HG03558 (cell line): Measurements from ENCODE around the gene PIGO.

Source experiments
- ATAC-seq: cut with Tn5 transposase; IDR thresholded peaks from one replicate; pipeline ENCODE4 v1.9.1; 2021; ENCODE audit warnings: moderate number of reproducible peaks; ENCODE audit not compliant: unreplicated experiment; ENCODE audit errors: extremely low read depth

The PIGO gene

DNA sequence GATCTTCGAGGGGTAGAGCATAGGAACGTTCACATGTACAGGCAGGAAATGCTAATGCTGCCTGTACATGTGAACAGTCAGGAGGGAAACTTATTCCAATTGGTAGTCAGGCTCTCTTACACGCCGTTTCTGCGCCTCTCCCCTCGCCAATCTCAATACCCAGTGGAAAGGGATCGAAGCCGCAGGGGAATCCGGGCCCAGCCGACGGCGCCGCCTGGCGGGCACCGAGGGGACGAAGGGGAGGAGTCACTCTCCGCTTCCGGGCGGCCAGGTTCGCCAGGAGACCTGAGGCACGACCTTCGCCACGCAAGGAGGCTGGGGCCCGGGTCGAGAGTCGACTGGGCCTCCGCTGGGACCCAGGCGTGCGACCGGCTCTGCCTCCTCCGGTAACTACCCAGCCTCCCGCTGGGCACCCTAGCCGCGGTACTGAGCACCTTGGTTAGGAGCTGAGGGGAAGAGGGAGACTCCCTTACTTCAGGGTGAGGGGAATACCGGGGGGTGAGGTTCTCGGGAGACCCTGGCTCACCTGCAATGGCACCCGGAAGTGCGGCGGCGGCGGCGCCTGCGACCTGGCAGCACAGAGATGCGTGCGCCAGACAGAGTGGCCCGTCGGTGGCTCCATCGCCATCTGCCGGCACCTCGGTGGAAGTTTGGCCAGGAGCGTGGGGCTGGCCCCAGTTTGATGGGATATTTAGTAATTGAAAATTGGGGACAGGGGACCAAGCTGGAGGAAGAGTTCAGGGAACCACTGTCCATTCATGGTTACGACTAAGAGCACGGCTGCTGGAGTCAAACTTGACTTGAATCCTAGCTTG lies at the start of gene PIGO:
TSS of gene PIGO (minus strand) at position 557 of the 815 bp plus-strand sequence. CDS start 1,026 bp downstream, outside the sequence.
- ATAC-seq, result peak; percentile 61

DNA sequence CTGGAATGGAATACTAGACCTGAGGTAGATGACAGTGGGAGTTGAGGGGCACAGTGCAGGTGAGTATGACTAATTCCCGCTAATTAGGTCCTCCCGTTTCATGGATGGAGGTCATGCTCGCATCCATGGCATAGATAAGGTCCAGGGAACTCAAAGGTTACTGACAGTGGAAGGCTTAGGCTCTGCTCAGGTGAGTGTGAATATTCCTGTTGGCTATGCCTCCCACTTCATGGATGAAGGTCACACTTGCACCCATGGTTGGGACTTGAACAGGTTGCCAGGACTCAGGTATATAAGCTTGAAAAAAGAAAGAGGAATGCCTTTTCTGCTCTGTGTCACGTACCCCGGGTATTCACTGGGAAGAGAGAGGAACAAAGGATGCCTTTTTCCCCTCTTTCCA lies 45.6 kb upstream of the PIGO start:
- no peak for ATAC-seq

DNA sequence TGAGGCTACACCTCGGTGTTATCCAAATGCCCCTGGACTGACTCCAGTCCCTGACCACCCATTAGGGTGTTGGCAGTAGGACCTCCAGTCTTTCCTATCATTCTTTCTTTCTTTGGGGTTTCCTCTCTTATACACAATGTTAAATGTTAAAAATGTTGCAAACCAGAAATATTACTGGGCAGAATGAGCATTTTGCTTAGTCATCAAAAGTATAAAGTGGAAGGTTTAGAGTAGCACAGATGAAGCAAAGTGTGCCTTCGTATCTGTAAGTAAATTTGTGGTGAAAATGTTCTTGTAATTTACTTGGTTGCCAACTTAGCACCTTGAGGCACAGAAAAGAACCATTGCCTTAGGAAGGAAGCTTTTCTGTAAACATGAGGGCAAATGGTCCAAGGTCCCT lies 43.7 kb upstream of the PIGO start:
- no peak for ATAC-seq

DNA sequence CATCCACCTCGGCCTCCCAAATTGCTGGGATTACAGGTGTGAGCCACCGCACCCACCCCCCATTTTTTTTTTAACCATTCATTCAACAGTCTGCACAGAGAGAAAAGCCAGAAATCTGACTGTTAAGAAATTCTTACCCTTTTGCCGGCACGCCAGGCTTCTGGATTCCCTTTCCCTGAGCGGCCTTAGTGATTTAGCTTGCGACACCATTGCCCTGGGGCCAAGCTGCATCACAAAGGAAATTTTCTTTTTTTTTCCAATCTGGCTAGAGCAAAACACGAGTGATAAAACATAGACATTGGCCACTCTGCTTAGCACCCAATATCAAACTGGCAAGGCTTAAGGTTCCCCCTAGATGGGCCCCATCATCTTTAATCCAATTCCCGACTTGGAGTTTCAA lies 40.5 kb upstream of the PIGO start:
- ATAC-seq, result no peak

DNA sequence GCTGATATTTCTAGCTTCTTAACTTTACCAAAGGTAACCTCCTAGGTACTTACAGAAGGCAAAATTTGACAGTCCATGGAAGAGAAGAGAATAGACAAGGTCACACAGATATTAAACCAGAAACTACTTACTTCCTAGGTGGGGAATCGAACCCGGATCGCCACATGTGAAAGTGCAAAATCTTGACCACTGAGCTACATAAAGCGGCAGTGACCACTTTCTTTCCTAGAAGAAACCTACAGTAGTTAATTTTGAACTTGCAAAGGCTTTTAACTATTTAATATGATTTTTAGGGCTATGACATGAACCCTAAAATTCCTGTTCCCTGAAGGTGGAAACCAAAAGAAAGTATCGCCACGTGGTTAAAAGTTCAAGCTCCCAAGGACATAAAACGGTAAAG lies 39.6 kb upstream of the PIGO start:
- no peak for ATAC-seq

DNA sequence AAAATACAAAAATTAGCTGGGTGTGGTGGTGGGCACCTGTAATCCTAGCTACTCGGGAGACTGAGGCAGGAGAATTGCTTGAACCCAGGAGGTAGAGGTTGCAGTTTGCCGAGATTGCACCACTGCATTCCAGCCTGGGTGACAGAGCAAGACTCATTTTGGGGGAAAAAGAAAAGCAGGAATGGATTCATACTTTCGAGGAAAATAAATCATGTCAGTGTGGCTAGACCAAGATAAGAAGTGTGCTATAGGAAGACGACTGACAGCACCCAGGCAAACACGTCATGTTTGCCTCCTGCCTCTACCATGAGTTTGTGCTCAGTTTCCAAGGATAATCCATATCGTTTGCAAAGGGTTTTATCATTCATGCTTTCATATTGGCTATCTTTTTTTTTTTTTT lies 38.5 kb upstream of the PIGO start:
- no peak for ATAC-seq

DNA sequence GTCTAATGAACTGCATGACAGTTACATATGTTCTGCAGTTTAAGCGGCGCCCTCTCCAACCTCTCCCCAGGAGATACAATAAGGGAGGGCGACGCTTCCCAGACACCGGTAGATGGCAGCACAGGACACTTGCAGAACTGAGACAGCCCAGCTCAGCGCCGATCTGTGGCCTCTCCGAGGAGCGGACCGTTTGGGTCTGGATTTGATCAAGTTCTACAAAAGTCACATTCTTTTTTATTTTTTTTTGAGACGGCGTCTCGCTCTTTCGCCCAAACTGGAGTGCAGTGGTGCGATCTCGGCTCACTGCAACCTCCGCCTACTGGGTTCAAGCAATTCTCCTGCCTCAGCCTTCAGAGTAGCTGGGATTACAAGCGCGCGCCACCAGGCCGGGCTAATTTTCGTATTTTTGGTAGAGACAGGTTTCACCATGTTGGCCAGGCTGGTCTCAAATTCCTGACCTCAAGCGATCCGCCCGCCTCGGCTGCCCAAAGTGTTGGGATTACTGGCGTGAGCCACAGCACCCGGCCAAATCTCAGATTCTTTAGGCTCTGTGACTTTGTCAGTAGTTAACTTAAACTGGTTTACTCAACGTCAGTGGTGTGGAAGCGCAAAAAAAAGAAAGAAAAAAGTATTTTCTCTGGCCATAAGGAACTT lies 20.6 kb upstream of the PIGO start:
- no peak for ATAC-seq

DNA sequence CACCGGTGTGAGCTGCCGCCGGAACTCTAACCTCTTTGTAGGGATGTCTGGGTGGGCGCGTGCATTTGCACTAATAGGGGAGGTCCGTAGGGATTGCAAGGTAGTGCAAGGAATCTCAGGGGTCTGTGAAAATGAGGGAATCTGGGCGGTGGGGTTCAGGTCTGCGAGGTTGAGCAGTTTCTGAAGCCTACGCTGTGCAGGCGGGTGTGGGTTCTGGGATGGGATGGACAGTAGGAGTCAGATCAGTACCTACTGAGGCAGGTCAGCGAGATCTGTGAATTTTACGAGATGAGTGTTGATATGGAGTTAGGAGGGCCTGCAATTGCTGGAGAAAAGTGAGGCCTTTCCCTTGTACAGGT lies 20.1 kb upstream of the PIGO start:
- no peak for ATAC-seq

DNA sequence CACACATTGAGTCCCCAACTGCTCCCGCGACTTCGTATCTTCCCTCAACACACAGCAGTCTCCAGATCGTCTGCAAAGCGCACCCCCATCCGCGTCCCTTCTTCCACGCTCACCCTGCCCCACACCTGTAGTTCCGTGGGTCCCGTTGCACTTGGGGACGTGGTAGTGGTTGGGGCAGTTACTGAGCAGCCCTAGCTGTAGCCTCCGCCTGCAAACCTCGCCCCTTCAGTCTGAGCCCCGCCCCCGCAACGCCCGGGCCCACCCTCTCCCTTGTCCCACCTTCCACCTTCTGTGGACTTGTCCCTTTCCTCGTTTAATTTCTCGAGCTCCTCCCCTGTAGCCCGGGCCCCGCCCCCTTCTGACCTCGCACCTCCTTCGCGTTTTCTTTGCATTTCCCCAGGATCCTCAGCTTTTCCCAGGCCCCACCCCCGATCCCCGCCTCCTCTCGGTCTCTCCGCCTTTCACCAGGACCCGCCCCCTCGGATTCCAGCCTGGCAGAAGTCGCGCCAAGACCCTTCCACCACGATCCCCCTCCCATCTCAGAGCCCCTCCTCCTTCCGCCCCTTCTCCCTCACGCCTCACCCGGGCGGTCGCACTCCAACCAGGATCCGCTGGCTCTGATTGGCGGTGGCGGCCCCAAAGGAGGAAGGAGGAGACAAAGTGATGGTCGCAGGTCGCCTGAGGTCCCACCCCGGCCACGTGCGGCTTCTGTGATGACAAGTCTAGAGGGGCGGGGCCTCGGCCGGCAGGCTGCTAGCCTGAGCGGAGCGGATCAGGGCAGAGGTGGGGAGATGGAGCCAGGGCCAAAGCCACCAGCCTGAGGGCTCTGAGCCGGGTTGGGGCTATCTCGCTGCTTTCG lies 19.5 kb upstream of the PIGO start, which contains the start of gene ATOSB:
TSS of gene ATOSB (minus strand) at position 183 of the 859 bp plus-strand sequence. CDS start 7,588 bp downstream, outside the sequence.
- peak; percentile 26 for ATAC-seq

DNA sequence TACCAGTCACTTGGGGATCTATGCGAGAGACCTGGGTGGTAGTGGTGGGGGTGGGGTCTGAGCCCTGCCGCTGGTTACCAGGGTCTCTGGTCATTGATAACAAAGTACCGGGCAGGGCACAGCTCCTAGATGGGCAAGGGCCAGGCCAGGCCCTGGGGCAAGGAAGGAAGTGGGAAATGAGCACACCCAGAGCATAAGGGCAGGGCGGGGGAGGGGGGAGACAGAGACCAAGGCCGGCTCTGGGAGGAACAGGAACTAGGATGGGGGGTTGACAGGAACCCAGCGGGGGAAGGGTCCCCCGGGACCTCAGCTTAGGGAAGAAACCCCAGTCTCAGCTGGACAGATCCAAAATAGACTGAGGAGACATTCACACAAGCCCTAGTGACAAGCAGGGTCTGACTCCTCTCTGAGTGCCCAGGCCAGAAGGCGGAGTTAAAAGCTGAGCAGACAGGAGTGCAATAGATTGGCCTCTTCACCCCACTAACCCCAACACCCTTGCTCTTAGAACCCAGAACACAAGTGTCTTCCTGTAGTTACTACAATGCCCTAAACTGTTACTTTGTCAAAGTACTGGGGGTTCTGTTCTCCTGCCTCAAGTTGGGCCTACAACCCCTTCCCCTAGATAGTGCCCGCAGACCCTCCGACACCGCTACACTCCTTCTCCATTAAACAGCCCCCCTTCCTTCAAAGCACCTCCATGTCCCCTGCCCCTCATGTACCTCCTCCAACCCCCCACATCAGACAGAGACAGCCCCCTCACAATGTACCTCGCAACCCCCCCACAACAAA lies 18.6 kb upstream of the PIGO start:
- ATAC-seq, result no peak

DNA sequence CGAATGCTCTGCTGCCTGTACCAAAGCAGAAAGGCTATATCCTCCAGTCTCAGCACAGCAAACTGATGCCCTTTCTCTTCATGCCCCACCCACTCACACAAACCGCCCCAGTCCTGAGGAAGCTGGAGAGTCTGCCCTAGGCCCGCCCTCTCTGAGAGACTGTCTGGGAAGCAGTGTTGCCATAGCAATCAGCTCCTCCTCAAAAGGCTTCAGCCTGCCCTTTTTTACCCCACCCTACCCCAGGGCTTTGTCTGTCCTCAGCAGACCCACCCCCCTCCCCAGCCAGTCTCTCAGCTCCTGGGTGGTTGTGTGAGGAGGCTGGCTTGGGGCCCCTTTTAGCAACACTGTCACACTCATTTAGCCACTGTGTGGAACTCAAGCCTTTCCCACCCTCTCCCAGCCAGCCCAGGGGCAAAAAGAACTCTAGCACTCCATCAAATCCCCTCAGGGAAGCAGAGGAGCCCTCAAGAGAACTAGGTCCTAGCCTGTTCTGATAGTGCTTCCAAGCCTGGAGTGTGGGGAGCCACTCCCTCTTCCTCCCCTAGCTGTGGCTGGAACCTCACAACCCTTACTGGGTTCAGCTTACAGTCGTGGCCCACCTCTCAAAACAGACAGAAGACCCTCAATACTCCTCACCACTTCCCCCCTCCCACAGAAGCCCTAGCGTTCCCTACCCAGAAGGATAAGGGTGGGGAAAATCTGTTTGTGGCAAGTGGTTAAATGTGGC lies 17.9 kb upstream of the PIGO start:
- ATAC-seq, result no peak

DNA sequence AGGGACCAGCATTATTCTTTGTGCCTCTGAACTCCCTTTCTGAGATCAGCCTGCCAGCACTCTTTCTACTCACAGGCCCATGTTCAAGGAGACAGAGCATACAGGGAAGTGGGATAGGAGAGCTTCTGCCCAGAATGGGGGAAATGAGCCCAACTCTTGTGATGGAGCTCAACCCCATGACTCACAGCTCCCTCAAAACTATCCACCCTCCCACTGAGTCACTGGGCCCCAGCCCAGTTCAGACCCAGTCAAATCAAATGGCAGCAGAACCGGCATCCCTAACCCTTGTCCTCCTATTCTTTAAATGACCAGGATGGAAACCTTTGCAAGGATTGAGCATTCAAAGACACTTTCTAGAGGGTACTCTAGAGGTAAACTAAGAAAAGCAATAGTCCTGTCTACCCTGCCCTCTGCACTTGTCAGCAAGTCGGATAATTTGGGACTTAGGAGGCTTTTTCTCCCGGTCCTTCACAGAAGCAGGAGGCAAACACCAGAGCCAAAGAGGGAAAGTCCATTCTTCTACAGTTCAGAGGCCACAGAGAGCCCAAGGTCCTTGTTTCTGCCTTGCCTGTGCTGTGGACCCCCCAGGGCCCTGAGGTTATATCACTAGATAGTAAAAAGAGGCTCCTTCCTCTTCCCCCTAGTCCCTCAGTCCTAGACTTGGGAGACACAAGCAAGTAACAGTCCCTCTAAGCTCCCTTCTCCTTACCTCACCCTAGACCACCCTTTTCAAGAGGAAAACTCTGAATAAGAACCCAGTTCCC lies 16.0 kb upstream of the PIGO start:
- no peak for ATAC-seq

DNA sequence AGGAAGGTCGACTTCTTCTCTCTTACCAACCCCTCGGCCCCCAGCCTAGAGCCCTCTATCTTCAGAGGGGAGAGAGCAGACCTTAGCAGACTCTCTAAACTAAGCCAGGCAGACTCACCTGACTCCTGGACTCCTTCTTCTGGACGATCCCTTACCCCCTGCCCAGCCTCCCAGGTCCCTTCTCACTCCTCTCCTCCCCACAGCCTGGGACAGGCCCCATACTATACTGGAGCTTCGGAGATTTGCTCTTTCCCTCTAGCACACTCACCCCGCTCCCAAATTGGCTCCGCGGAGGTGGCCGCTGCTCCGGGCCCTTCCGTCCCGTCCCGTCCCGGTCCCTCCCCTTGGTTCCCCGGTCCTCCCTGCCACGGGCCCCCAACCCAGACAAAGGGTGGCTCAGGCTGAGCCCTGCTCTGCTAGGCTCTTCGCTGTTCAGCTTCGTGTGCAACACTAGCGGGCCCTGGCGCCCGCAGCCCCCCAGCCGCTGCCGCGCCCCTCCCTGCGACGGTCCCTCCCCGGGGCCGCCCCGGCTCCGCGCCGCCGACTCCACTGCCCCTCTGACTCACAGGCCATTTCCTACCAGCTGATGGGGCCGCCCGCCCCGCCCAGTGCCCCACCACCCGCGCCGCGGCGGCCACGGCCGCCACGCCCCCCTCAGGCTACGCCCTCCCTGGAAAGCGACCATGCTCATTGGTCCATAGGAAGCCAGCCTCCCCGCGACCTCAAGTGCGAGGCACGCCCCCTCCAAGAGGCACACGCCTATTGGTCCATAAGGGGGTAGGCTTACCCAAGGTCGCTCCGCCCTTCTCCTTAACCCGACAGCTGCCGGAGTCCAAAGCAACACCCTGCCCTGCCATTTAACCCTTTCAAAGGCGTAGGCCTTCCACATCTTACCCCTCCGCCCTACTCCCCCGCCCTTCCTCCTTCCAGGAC lies 14.9 kb upstream of the PIGO start:
- ATAC-seq, result peak; percentile 68

DNA sequence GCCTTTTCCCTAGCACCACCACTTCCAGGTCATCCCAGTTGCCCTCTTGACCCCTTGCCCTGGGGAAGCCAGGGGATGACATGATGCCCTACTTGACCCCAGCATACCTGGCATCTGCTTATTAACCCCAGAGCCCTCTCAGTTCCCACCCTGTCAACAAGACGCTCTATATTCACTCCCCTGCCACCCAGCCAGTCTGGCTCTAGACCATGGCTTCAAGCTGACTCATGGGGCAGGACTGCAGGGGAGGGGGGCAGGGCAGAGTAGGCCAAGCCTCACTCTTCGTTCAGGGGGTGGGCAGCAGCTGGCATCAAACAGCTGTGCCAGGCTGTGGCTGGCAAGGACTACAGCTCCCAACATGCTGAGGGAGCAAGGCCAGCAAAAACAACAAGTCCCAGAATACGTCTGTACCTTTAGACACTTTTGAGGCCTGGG lies 14.0 kb upstream of the PIGO start:
- ATAC-seq, result no peak

DNA sequence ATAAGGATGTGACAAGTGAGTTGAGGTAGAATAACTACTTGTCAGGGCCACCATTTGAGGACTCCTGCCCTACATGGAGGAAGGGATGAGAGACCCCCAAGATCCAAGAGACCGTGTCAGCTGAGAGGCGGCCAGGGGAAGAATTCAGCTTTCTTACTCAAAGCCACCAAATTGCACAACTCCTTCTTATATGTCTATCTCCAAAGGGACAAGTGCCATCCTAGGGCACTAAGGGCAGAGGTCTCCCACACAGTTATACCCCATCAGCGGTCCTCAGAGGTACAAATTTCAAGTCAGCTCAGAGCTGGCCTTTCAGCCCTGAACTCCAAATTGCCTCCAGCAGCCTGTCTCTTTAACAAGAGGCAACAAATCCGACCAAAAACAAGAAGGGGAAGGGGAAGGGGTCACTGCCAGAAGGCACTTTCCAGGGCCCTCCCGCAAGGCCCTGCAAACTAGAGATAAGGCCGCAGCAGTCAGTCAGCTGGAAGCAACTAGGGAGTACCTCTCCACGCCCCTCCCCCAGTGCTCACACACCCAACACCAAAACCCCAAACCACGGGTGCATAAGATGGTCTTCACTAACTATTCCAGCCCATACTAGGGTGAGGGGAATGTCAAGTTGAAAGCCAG lies 12.7 kb upstream of the PIGO start:
- no peak for ATAC-seq

DNA sequence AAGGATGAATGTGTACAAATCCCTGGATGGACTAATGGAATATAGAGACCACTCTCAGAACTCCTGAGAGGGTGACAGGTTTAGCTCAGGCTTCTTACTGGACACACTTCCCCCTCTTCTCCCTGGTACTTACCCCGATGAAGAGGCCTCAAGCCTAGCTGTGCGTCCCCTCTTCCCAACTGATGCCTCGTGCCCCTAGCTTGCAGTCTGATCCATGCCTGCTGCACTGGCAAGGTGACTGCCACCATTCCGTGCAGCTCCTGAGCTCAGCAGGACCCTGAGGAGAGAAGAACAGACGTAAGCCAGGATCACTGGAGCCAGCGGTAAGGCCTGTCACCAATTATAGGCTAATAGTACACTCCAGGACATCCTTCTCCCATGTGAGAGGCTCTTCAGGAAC lies 12.1 kb upstream of the PIGO start:
- ATAC-seq, result no peak
